Activated CD4-positive, alpha-beta T cell treated with anti-CD3 and anti-CD28 coated beads, Interleukin-2, amount 10 ng/mL, durations not matched to agents 24 days and 14 days (primary cell): ENCODE measurements around the gene RAD51AP2. TPM values are rescaled to one million over a fixed set of nuclear protein-coding genes. Genes with fewer than 3 reads are reported as not detected.
A peak's percentile ranks its signal among the peaks of the same experiment; 100 is the strongest.

Source experiments
- DNase-seq: peaks from one replicate; pipeline ENCODE4 v3.0.0; 2022
- H3K27ac Mint-ChIP-seq: one replicate; pipeline ENCODE4 v1.8.0; 2022; ENCODE audit warnings: mild to moderate bottlenecking, mixed read lengths
- H3K27me3 Mint-ChIP-seq: one replicate; pipeline ENCODE4 v1.8.0; 2022; ENCODE audit warnings: mixed read lengths
- H3K36me3 Mint-ChIP-seq: one replicate; pipeline ENCODE4 v1.8.0; 2022; ENCODE audit warnings: low read depth, mild to moderate bottlenecking, mixed read lengths
- H3K4me1 Mint-ChIP-seq: one replicate; pipeline ENCODE4 v1.8.0; 2021; ENCODE audit warnings: mixed read lengths
- H3K4me3 Mint-ChIP-seq: one replicate; pipeline ENCODE4 v1.8.0; 2022; ENCODE audit warnings: mild to moderate bottlenecking, moderate library complexity, mixed read lengths
- H3K9me3 Mint-ChIP-seq: one replicate; pipeline ENCODE4 v1.8.0; 2021; ENCODE audit warnings: mixed read lengths
- intact Hi-C: fragments of 100-400 bp; cut with micrococcal nuclease; formaldehyde crosslinking; loops from one replicate; pipeline ENCODE4 v1.15.1; 2023
- total RNA-seq: library from RNA; stranded (reverse); gene quantifications from 2 replicates; pipeline ENCODE4 v1.2.3, GENCODE V29; 2022

Gene RAD51AP2
- total RNA-seq, 1 donor from 2014 or later: not detected

- H3K4me3 Mint-ChIP-seq: no peak overlapping the region
- H3K4me1 Mint-ChIP-seq: peaks cover 3% of the 10 kb centered on the region
- intact Hi-C loops: loop anchor here (10.0 kb wide), 1 partner anchor 1812 kb away; the partner anchor contains the start of gene OSR1
- no peak for DNase-seq
- peaks cover 9% of the 10 kb centered on the region for H3K9me3 Mint-ChIP-seq
- no peaks in the 10 kb centered on the region for H3K36me3 Mint-ChIP-seq
- H3K27me3 Mint-ChIP-seq: peaks cover 58% of the 10 kb centered on the region
- no peak overlapping the region for H3K27ac Mint-ChIP-seq
Observed at GRCh38 chr2:17542471-17542870, 24.2 kb upstream of the RAD51AP2 start.

GRCh38 chr2:17541531-17541950 is 23.3 kb upstream of the RAD51AP2 start:
- intact Hi-C loops: loop anchor here (10.0 kb wide), 1 partner anchor 1813 kb away; the partner anchor contains the start of gene OSR1
- Mint-ChIP-seq H3K27me3 (peaks cover 63% of the 10 kb centered on the region), H3K27ac (no peak overlapping the region)

GRCh38 chr2:17540813-17541530 is 22.7 kb upstream of the RAD51AP2 start:
- Mint-ChIP-seq H3K27me3 (peaks cover 68% of the 10 kb centered on the region), H3K9me3 (peaks cover 9% of the 10 kb centered on the region), H3K4me3 (no peak overlapping the region), H3K27ac (no peak overlapping the region), H3K4me1 (peaks cover 3% of the 10 kb centered on the region), H3K36me3 (no peaks in the 10 kb centered on the region)
- DNase-seq: no peak
- intact Hi-C loops: loop anchor here (10.0 kb wide), 1 partner anchor 1814 kb away; the partner anchor contains the start of gene OSR1

More at GRCh38 chr2:17541531-17541950, 23.3 kb upstream of the RAD51AP2 start:
- no peak for DNase-seq
- H3K9me3 Mint-ChIP-seq: peaks cover 9% of the 10 kb centered on the region
- no peaks in the 10 kb centered on the region for H3K36me3 Mint-ChIP-seq
- H3K4me3 Mint-ChIP-seq: no peak overlapping the region
- H3K4me1 Mint-ChIP-seq: peaks cover 3% of the 10 kb centered on the region

GRCh38 chr2:17540093-17540812 is 22.0 kb upstream of the RAD51AP2 start, which contains the start of gene VSNL1:
TSS of gene VSNL1 (plus strand) at chr2:17540696. CDS start at chr2:17592075, 51,379 bp downstream.
- H3K36me3 Mint-ChIP-seq: no peaks in the 10 kb centered on the region
- peaks cover 3% of the 10 kb centered on the region for H3K4me1 Mint-ChIP-seq
- intact Hi-C loops: loop anchor here (10.0 kb wide), 1 partner anchor 1815 kb away; the partner anchor contains the start of gene OSR1
- DNase-seq: no peak
- H3K27ac Mint-ChIP-seq: no peak within 1 kb of the TSS
- H3K27me3 Mint-ChIP-seq: peaks cover 72% of the 10 kb centered on the region
- H3K4me3 Mint-ChIP-seq: no peak within 1 kb of the TSS
- H3K9me3 Mint-ChIP-seq: peaks cover 9% of the 10 kb centered on the region

GRCh38 chr2:17539611-17540092 is 21.4 kb upstream of the RAD51AP2 start:
- Mint-ChIP-seq H3K27ac (no peak overlapping the region), H3K36me3 (no peaks in the 10 kb centered on the region), H3K27me3 (peaks cover 71% of the 10 kb centered on the region), H3K4me3 (no peak overlapping the region), H3K9me3 (peaks cover 9% of the 10 kb centered on the region), H3K4me1 (peaks cover 3% of the 10 kb centered on the region)
- intact Hi-C loops: loop anchor here (10.0 kb wide), 1 partner anchor 1815 kb away; the partner anchor contains the start of gene OSR1
- no peak for DNase-seq

GRCh38 chr2:17538844-17539554 is 20.8 kb upstream of the RAD51AP2 start:
- Mint-ChIP-seq H3K36me3 (no peaks in the 10 kb centered on the region), H3K9me3 (peaks cover 9% of the 10 kb centered on the region), H3K4me1 (peaks cover 3% of the 10 kb centered on the region), H3K27ac (no peak overlapping the region), H3K27me3 (peaks cover 67% of the 10 kb centered on the region), H3K4me3 (no peak overlapping the region)
- intact Hi-C loops: no loop called here
- DNase-seq: no peak

- H3K9me3 Mint-ChIP-seq: peaks cover 9% of the 10 kb centered on the region
- H3K27ac Mint-ChIP-seq: no peak overlapping the region
- H3K4me3 Mint-ChIP-seq: peak overlapping the region; percentile 35
- no peaks in the 10 kb centered on the region for H3K36me3 Mint-ChIP-seq
- H3K4me1 Mint-ChIP-seq: peaks cover 3% of the 10 kb centered on the region
- intact Hi-C loops: no loop called here
- DNase-seq: no peak
- H3K27me3 Mint-ChIP-seq: peaks cover 62% of the 10 kb centered on the region
Observed at GRCh38 chr2:17538022-17538843, 20.0 kb upstream of the RAD51AP2 start.

- peaks cover 3% of the 10 kb centered on the region for H3K4me1 Mint-ChIP-seq
- no peak overlapping the region for H3K4me3 Mint-ChIP-seq
- H3K36me3 Mint-ChIP-seq: no peaks in the 10 kb centered on the region
- intact Hi-C loops: no loop called here
- H3K27ac Mint-ChIP-seq: no peak overlapping the region
- H3K9me3 Mint-ChIP-seq: peaks cover 7% of the 10 kb centered on the region
- no peak for DNase-seq
- H3K27me3 Mint-ChIP-seq: peaks cover 48% of the 10 kb centered on the region
Observed at GRCh38 chr2:17536416-17536815, 18.2 kb upstream of the RAD51AP2 start.

GRCh38 chr2:17533546-17533945 is 15.3 kb upstream of the RAD51AP2 start:
- DNase-seq: no peak
- peaks cover 3% of the 10 kb centered on the region for H3K4me1 Mint-ChIP-seq
- H3K9me3 Mint-ChIP-seq: no peaks in the 10 kb centered on the region
- H3K27ac Mint-ChIP-seq: no peak overlapping the region
- peaks cover 27% of the 10 kb centered on the region for H3K27me3 Mint-ChIP-seq
- intact Hi-C loops: no loop called here
- H3K4me3 Mint-ChIP-seq: no peak overlapping the region
- no peaks in the 10 kb centered on the region for H3K36me3 Mint-ChIP-seq

GRCh38 chr2:17529771-17530170 is 11.5 kb upstream of the RAD51AP2 start:
- H3K36me3 Mint-ChIP-seq: no peaks in the 10 kb centered on the region
- H3K4me3 Mint-ChIP-seq: no peak overlapping the region
- peaks cover 5% of the 10 kb centered on the region for H3K27me3 Mint-ChIP-seq
- no peak for DNase-seq
- intact Hi-C loops: no loop called here
- no peak overlapping the region for H3K27ac Mint-ChIP-seq
- no peaks in the 10 kb centered on the region for H3K4me1 Mint-ChIP-seq
- H3K9me3 Mint-ChIP-seq: no peaks in the 10 kb centered on the region

GRCh38 chr2:17522303-17522702 is 4.1 kb upstream of the RAD51AP2 start:
- intact Hi-C loops: no loop called here
- no peak for DNase-seq
- Mint-ChIP-seq H3K27me3 (peaks cover 42% of the 10 kb centered on the region), H3K4me3 (no peak overlapping the region), H3K36me3 (no peaks in the 10 kb centered on the region), H3K27ac (no peak overlapping the region), H3K9me3 (no peaks in the 10 kb centered on the region), H3K4me1 (no peaks in the 10 kb centered on the region)

- DNase-seq: no peak
- no peaks in the 10 kb centered on the region for H3K9me3 Mint-ChIP-seq
- intact Hi-C loops: no loop called here
- no peaks in the 10 kb centered on the region for H3K36me3 Mint-ChIP-seq
- H3K4me3 Mint-ChIP-seq: no peak overlapping the region
- H3K27me3 Mint-ChIP-seq: peaks cover 43% of the 10 kb centered on the region
- H3K4me1 Mint-ChIP-seq: no peaks in the 10 kb centered on the region
- no peak overlapping the region for H3K27ac Mint-ChIP-seq
Observed at GRCh38 chr2:17521621-17522020, 3.4 kb upstream of the RAD51AP2 start.

- H3K4me1 Mint-ChIP-seq: no peaks in the 10 kb centered on the region
- H3K4me3 Mint-ChIP-seq: no peak overlapping the region
- intact Hi-C loops: no loop called here
- no peaks in the 10 kb centered on the region for H3K36me3 Mint-ChIP-seq
- H3K27ac Mint-ChIP-seq: no peak overlapping the region
- H3K27me3 Mint-ChIP-seq: peaks cover 43% of the 10 kb centered on the region
- no peaks in the 10 kb centered on the region for H3K9me3 Mint-ChIP-seq
- no peak for DNase-seq
Observed at GRCh38 chr2:17520761-17521160, 2.5 kb upstream of the RAD51AP2 start.
